Stimulated activated naive CD4-positive, alpha-beta T cell (primary cell): ENCODE results near the gene XXYLT1.
"Not testable (repeated sequence)": the region's sequence is repeated elsewhere in the genome, so short reads cannot be mapped to it uniquely, and the experiment has no call there.

ENCODE experiments used
- DNase-seq, 6 experiments: peaks; one replicate each; lab custom pipeline; 2025; lab: John Stamatoyannopoulos, UW

XXYLT1 gene, protein sequence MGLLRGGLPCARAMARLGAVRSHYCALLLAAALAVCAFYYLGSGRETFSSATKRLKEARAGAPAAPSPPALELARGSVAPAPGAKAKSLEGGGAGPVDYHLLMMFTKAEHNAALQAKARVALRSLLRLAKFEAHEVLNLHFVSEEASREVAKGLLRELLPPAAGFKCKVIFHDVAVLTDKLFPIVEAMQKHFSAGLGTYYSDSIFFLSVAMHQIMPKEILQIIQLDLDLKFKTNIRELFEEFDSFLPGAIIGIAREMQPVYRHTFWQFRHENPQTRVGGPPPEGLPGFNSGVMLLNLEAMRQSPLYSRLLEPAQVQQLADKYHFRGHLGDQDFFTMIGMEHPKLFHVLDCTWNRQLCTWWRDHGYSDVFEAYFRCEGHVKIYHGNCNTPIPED

DNA sequence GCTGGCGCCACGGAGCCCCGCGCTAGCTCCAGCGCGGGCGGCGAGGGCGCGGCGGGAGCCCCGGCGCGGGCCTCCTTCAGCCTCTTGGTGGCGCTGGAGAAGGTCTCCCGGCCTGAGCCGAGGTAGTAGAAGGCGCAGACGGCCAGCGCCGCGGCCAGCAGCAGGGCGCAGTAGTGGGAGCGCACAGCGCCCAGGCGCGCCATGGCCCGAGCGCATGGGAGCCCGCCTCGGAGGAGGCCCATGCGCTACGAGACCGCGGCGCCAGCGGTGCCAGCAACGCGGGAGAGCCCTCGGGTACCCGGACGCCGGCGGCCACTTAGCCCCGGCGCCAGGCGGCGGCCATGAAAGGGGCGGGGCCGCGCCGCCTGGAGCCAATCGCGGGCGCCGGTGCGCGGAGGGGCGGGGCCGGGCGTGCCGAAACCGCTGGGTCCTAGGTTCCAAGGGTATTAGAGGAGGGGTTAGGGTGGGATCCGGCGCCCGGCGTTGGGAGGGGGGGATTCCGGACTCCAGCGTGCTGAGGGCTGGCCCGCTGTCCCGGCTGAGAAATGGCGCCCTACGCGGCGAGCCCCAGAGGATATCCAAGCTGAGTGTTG, at the start of gene XXYLT1:
Gene XXYLT1 (minus strand): TSS at position 343 of the 593 bp plus-strand sequence. CDS start 101 bp downstream, at position 242.
- peak; percentile 71 to 94 (median 86) for DNase-seq

DNA sequence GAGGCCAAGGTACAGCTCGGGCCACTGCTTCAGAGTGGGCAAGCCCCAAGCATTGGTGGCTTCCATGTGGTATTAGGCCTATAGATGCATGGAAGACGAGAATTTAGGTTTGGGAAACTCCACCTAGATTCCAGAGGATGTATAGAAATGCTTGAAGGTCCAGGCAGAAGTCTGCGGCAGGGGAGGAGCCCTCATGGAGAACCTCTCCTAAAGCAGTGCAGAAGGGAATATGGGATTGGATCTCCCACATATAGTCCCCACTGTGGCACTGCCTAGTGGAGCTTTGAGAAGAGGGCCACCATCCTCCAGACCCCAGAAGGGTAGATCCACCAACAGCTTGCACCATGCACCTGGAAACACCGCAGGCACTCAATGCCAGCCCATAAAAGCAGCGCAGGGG, 48.1 kb upstream of the XXYLT1 start:
- no peak for DNase-seq

DNA sequence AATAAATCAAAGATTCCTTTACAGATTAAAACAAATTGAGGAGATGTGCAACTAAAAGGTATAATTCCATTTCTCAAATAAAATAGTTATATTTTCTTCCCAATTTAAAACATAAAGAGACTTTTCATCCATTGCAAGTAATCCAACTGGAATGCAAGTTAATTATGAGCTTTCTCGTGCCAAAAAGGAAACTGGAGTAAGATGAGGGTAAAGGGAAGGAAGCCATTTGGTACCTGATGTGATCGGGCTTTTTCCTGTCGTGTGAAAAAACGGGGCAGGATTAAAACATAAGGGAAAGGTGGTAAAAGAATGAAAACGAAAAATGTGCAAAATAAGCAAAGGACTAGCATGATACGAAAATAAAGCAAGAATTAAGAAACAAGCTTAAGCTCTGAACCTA, 41.8 kb upstream of the XXYLT1 start:
- DNase-seq = no peak

DNA sequence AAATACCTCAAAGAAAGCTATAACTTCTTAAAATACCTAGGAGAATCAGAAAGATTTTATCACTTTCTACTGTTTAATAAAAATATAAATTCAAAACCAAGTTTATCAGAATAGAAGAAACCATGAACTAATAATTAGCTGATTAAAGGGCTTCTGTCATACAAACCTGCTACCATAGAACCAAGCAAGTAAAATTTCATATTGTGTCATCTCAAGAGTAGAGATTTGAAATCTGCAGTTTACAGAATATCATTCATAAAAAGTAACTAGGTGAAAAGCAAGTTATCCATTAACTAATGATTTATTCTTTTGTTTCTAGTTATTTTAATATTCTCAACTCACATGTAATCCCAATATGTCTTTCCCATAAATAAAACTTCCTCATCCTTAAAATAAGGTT, 36.8 kb upstream of the XXYLT1 start:
- DNase-seq = no peak

GRCh38 chr3:195306369-195306768, 35.4 kb upstream of the XXYLT1 start:
- no peak for DNase-seq

- no peak for DNase-seq
Observed at GRCh38 chr3:195302431-195302830, 31.5 kb upstream of the XXYLT1 start.

DNA sequence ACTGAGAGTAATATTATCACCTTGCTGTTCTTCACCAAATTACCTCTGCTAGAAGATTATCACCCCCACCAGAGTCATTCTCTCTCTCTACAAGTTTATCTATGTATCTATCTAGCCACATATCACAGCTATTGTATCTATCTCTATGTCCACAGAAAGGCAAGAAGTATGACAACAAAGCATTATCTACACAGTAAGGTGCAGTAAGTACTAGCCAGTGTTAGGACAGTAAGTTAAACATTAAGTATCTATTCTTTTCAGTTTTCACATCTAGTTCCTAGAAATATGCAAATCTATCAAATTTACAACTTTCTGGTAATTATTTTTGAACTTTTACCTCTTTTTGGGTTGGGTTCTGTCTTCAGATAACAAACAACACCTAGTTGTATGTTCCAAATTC, 26.5 kb upstream of the XXYLT1 start:
- no peak for DNase-seq

- DNase-seq = no peak
Observed at GRCh38 chr3:195296662-195297061, 25.7 kb upstream of the XXYLT1 start.

DNA sequence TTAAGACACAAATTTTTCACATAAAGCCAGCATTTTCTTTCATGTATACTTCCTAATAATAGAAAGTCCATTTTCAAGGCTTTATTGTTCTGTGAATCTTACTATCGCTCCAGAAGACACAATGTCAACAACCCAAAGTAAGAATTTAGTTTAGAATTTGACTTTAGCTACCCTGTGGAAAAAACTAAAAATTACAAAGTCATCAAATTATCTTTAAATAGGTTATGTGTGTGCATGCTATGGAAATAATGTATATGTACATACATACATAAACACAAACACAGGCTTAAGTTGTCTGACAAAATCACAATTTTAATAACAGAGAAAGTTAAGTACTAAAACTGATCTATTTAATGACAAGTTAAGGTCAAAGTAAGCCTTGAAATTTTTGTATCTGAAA, 20.2 kb upstream of the XXYLT1 start:
- DNase-seq = no peak

DNA sequence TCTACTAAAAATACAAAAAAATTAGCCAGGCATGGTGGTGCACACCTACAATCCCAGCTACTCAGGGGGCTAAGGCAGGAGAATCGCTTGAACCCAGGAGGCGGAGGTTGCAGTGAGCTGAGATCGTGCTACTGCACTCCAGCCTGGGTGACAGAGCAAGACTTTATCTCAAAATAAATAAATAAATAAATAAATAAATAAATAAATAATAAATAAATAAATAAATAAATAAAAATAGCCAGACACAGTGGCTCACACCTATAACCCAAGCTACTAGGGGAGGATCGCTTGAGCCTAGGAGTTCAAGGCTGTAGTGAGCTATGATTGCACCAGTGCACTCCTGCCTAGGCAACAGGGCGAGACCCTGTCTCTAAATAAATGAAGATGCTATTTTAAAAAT, 19.7 kb upstream of the XXYLT1 start:
- DNase-seq = not testable (repeated sequence)

- no peak for DNase-seq
Observed at GRCh38 chr3:195286115-195286872, 15.3 kb upstream of the XXYLT1 start.

DNA sequence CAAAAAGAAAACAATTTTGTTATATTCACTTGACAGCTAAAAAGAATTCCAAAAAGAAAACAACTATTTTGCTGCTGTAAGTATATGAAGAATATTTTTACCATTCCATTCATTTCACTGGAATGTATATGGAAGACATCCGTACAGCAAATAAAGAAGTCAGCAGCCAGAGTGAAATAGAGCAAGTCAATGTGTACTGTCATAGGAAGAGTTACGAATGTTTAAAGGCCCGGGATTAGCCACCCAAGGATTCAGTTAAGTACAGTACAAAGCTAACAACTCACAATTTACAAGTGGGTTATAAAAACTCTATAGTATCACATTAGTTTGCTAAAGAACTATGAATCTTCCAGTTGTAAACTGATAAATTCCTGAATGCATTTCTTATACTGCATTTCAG, 14.4 kb upstream of the XXYLT1 start:
- no peak for DNase-seq

DNA sequence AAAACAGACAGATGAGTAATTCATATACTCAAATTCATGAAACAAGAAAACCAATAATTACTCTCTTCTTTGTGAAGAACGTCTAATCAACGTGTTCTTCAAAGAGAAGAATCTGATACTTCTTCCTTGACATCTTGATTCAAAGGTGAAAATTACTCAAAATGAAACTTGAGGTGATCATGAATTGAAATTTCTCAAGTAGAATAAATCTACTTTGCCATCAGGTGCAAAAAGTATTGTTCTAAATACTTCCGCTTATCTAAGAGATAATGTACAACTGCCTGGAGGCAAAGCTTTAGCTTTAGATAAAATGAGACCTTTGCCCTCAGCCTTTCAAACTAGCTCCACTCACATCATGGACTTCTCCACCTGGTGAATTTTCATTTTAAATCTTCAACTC, 13.9 kb upstream of the XXYLT1 start:
- DNase-seq = no peak

GRCh38 chr3:195282961-195283360, 12.0 kb upstream of the XXYLT1 start:
- no peak for DNase-seq

DNA sequence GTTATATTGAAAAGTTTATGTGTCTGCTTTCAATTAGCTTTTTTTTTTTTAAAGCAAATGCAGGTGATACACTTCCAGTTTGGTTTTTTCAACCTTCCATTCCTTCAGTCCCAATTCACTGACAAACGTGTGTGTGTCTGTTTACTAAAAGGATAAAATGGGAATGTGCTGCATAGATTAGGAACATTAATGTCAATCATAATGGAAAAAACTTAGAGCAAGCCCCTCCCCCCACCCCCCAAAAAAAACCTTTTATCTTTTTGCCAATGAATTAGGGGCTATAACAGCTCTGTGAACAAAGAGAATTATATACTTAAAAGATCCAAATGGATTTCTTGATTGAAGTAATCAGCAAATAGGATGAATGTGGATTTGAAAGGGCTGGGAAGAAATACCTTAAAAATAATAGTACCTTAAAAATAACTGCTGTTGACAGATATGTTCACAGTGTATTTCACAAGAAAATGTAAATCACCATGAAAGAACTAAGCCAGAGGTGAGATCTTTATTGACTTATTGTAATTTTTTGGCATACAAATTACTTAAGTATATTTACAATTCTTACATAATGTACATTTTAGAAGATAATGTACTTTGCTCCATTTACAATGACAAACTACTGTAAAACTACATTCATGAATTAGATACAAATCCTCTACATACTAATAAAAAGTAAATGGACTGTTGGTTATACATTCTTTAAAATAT, 3.5 kb upstream of the XXYLT1 start:
- no peak for DNase-seq

DNA sequence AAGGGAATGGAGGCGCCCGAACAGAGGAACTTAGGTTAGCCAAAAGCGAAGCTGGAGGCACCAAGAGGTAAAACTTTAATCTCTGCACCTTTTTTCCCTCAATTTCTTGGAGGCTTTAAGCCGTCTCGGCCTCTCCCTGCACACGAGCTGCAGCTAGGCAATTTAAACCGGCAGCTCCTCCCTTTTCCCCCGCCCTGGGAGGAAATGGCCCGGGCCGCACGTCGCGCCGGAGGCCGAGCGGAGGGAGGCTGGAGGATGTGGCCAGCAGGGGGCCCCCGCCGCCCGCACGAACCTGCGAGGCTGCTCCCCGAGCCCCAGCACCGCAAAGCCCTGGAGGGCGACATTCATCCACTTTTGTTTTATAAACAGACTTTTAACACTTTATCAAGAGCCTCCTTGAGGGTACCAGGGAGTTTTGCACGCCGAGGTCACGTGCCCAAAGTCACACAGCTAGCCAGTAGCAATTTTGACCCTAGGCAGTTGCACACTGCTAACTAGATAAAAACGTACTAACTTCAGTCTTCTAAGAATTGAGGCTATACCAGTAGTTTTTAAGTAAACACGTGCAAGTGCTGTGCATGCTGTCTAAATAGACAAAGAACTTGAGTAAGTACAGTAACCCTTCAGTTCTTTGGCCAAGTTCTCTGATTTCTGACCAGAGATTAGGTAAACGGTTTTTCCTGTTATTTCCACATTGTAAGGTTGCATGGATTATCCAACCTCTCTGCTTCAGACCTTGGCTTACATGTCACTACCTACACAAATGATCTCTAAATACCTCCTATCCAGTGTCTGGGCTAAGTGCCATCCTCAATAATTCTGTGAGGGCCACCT, 668 bp upstream of the XXYLT1 start:
- peak; percentile 67 to 91 (median 82) for DNase-seq

DNA sequence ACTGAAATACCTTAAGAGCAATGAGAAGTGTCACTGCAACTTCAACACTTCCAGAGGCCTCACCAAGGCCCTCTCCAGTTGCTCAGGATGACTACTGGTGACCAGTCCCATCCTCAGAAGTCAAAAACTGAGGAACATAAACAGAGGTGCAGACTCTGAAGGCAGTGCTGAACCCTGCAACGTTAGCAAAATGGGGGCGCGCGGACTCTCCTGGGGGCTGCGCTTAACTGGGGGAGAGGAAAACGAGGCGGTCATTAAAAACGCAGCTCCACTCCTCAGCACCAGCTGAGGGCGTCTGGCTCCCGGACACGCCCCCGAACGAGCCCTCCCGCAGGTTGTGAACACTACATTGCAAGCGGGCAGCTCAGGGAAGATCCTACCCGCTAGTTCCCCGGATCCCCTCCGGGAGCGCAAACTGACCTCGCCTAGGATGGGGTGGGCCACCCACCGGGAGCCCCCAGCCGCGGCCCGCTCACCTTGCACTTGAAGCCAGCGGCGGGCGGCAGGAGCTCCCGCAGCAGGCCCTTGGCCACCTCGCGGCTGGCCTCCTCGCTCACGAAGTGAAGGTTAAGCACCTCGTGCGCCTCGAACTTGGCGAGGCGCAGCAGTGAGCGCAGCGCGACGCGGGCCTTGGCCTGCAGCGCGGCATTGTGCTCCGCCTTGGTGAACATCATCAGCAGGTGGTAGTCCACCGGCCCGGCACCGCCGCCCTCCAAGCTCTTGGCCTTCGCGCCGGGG, 711 bp downstream of the XXYLT1 start:
- DNase-seq = peak in 3 of 6 experiments; percentile 29 to 60 (median 46)

DNA sequence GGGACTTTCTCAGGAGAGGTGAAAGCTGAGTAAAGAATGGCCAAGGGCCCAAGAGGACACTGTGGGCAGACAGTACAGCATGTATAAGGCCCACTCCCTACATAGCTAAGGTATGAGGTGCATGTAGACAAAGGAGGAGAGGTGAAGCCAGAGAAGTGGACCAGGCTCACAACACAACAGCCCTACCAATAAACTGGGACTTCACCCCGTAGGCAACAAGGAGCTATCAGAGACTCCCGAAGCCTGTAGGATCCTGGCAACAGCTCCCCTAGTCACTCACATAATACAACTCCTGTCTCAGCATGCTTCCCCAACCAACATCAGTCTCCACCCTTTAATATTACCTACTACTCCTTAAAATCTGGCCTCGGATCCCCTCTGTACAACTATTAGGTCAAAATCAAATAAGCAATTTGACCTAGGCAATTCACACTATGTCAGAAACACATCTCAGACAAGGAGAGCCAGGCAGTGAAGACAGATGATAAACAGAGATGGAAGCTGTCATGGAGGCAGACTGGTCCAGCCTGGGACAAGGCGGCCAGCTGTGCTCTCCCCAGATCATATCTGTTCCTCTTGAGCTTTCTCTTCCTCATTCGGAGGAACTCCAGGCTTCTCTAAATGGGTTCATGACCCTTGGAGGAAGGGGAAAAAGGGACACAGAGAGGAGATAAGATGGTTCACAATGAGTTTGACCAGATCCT, 1.4 kb downstream of the XXYLT1 start:
- no peak for DNase-seq

GRCh38 chr3:195268576-195269309, 2.2 kb downstream of the XXYLT1 start:
- no peak for DNase-seq
